ENCODE measurements around the gene COPE.

- TF ChIP-seq CTCF (IDR thresholded peaks at IDR 0.05) (no peak), POLR2A (IDR thresholded peaks at IDR 0.05) (no peak)
Observed at GRCh38 chr19:18898081-18898606, 21.0 kb downstream of the COPE start.

Data from lower leg skin (tissue), 3 donors.